Body of pancreas (tissue), 4 donors: ENCODE data around the gene FRRS1L. TPM values are rescaled to one million over a fixed set of nuclear protein-coding genes. Genes with fewer than 3 reads are reported as not detected.

ENCODE experiments used
- ATAC-seq: fragments of 150-250 bp; one replicate; pipeline ENCODE4 v1.9.1; 2016
- DNase-seq, 4 donors: peaks; one replicate each; pipeline ENCODE4 v3.0.0-alpha.2; 2019
- H3K27ac ChIP-seq, 4 donors: fragments of 200-600 bp; sonication (generic); 1 replicate in 3 of 4; 2 replicates in 1 of 4; pipeline versions ENCODE4 v1.5.1 to v1.6.1; 2016 to 2019; ENCODE audit warnings: mild to moderate bottlenecking in 1 of 4, mixed read lengths in 1 of 4, moderate library complexity in 1 of 4
- H3K27me3 ChIP-seq, 2 donors: fragments of 200-600 bp; sonication (generic); one replicate each; pipeline ENCODE4 v1.6.0; 2016; ENCODE audit warnings: mild to moderate bottlenecking in 1 of 2
- H3K36me3 ChIP-seq, 2 donors: fragments of 200-600 bp; sonication (generic); replicated peaks in 1 of 2; 2 replicates each; pipeline ENCODE4 v1.5.1; 2016; ENCODE audit warnings: low read depth in 2 of 2; ENCODE audit not compliant: insufficient read depth in 1 of 2
- H3K4me1 ChIP-seq: fragments of 200-600 bp; sonication (generic); one replicate; pipeline ENCODE4 v1.6.0; 2016
- H3K4me3 ChIP-seq, 2 donors: fragments of 200-600 bp; sonication (generic); 1 replicate in 1 of 2; 2 replicates in 1 of 2; pipeline ENCODE4 v1.5.1; 2016 to 2019
- H3K9me3 ChIP-seq, 3 donors: fragments of 200-600 bp; sonication (generic); 1 replicate in 2 of 3; 2 replicates in 1 of 3; pipeline ENCODE4 v1.5.1; 2016
- CTCF ChIP-seq, 7 experiments: fragments of 450-650 bp in 4 of 7; fragments of 200-600 bp in 3 of 7; sonication (generic) in 3 of 7; IDR thresholded peaks; one replicate each; pipeline ENCODE4 v1.5.1; 2016 to 2019; ENCODE audit warnings: antibody characterized with exemption in 7 of 7
- POLR2A ChIP-seq, 3 donors: fragments of 450-650 bp; IDR thresholded peaks; one replicate each; pipeline ENCODE4 v1.6.1; 2016; ENCODE audit warnings: antibody characterized with exemption in 3 of 3, mild to moderate bottlenecking in 2 of 3
- WGBS, 2 donors: methylation state at CpG; one replicate each; pipeline ENCODE4 v1.1.5; 2017; 5-methylcytosine and 5-hydroxymethylcytosine counted together
- intact Hi-C: fragments of 100-400 bp; cut with DNase I; formaldehyde crosslinking; loops from one replicate; pipeline ENCODE4 v1.15.1; 2023
- total RNA-seq, 2 donors: library from RNA; depleted of rRNA; stranded (reverse); fragments of >200 nt; gene quantifications; one replicate each; pipeline ENCODE4 v1.1.0, GENCODE V29; 2016

Gene FRRS1L
- total RNA-seq, 2 donors from 2014 or later: 0.33 to 0.52 TPM

DNA sequence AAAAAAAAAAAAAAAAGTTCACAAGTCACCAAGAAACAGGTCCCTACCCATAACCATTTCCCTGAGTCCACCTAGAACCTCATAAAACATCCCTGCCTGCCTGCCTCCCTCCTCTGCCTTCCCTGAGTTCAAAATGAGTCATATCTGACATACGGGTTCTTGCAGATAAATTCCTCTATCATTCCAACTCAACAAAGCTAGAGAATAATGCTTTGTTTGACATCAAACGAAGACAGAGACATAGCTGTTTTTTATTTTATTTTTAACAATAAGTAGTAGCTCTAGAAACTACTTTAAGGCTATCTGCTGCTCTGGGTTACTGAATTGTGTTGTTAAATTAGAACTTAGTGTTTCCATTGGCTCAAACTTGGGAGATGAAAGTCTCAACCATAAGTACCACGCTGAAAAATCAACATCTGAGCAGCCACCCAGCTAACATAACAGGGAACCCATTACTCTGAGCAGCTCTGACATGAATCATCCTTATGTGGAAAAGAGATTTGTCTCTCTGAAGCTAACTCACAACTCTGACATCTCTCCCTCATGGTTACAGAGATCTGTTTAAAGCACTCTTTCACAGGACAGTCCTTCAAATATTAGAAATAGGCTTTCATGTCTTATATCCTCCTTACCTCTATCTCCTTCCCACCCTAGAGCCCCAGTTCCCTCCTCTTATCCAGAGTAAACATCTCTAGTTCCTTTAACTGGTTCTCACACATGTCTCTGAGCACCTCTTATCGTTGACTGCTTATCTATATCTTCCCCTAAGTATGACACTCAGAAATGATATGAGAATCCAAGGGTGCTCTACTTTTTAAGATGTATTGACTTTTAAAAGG, 59.4 kb downstream of the FRRS1L start:
- TF ChIP-seq POLR2A (IDR thresholded peaks at IDR 0.05) (no peak), CTCF (IDR thresholded peaks at IDR 0.05) (no peak)
- Histone ChIP-seq H3K9me3 (no peaks in the 10 kb centered on the region), H3K36me3 (peaks cover 4% of the 10 kb centered on the region in 2 donors), H3K4me1 (peaks cover 65% of the 10 kb centered on the region), H3K27ac (peak overlapping the region in 3 of 4 donors; percentile 4 to 19 (median 9)), H3K4me3 (no peak overlapping the region), H3K27me3 (no peaks in the 10 kb centered on the region)
- DNase-seq (peak in 1 of 4 donors; percentile 25), ATAC-seq (no peak)
- intact Hi-C loops: no loop called here
- 15 to 24% methylated on average over 4 of the region's 4 CpGs for WGBS, 2 donors

GRCh38 chr9:109101810-109102209, 65.2 kb downstream of the FRRS1L start:
- Histone ChIP-seq H3K9me3 (no peaks in the 10 kb centered on the region), H3K27ac (peak overlapping the region; percentile 57 to 80 (median 74)), H3K36me3 (peaks cover 4% of the 10 kb centered on the region in 2 donors), H3K4me3 (no peak overlapping the region), H3K27me3 (no peaks in the 10 kb centered on the region), H3K4me1 (peaks cover 59% of the 10 kb centered on the region)
- peak; percentile 88 for ATAC-seq
- intact Hi-C loops: no loop called here
- WGBS, 2 donors: 5 to 6% methylated on average over 3 of the region's 3 CpGs
- DNase-seq: peak in 3 of 4 donors; percentile 27 to 75 (median 51)
- no peak for TF ChIP-seq POLR2A (IDR thresholded peaks at IDR 0.05)

- Histone ChIP-seq H3K36me3 (peaks cover 4% of the 10 kb centered on the region in 2 donors), H3K9me3 (no peaks in the 10 kb centered on the region), H3K4me3 (no peak overlapping the region), H3K27me3 (no peaks in the 10 kb centered on the region), H3K27ac (peak overlapping the region; percentile 53 to 80 (median 74)), H3K4me1 (peaks cover 62% of the 10 kb centered on the region)
- 46 to 47% methylated on average over 3 of the region's 3 CpGs for WGBS, 2 donors
- ATAC-seq (no peak), DNase-seq (no peak)
- TF ChIP-seq CTCF (IDR thresholded peaks at IDR 0.05) (no peak), POLR2A (IDR thresholded peaks at IDR 0.05) (no peak)
- intact Hi-C loops: no loop called here
These were observed 65.8 kb downstream of the FRRS1L start for GRCh38 chr9:109101202-109101595.

DNA sequence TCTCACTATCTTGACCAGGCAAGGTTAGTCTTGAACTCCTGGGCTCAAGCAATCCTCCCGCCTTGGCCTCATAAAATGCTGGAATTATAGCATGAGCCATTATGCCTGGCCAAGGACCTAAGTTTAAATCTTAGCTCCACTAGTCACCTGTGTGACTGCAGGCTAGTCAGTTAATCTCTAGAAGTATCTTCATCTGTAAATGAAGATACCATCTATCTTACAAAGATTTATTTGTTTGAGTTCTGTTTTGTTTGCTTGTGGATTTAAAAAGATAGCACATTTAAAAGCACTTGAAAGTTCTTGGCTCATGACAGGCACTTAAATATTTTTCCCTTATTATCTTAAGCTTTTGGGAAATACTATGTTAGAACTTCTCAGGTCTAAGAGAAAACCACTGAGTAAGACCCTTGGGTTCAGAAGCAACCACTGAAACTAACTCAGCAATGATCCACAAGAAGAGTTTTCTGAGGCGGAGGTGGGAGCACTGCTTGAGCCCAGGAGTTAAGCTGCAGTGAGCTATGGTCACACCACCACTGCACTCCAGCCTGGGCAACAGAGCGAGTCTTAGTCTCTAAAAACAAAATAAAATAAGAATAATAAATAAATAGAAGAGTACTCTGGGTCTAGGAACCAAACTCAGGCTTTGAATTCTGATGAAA, 66.4 kb downstream of the FRRS1L start:
- peaks cover 68% of the 10 kb centered on the region for H3K4me1 ChIP-seq
- H3K9me3 ChIP-seq: no peaks in the 10 kb centered on the region
- H3K36me3 ChIP-seq: peaks cover 3 to 4% of the 10 kb centered on the region in 2 donors
- peak overlapping the region in 3 of 4 donors; percentile 70 to 80 (median 78) for H3K27ac ChIP-seq
- intact Hi-C loops: no loop called here
- WGBS, 2 donors: 77 to 96% methylated on average over 3 of the region's 3 CpGs
- H3K27me3 ChIP-seq: no peaks in the 10 kb centered on the region
- H3K4me3 ChIP-seq: no peak overlapping the region
- TF ChIP-seq CTCF (IDR thresholded peaks at IDR 0.05) (no peak), POLR2A (IDR thresholded peaks at IDR 0.05) (no peak)
- DNase-seq: no peak
- no peak for ATAC-seq

DNA sequence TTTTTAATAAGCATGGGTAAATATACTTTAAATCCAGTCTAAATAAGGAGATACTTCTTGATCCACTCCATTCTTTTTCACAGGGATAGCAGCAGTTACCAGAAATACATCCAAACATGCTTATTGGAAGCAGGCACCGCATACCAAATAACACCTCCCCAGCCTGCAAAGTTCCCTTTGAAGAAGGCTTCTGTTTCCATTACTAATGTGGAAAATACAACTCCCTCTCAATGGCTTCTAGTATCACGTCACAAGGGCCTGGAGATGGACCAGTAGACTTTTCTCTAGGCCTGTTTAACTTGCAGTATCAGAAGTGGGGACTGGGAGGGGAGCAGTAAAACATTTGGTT, 68.1 kb downstream of the FRRS1L start:
- no peak overlapping the region for H3K4me3 ChIP-seq
- no peak for ATAC-seq
- no peaks in the 10 kb centered on the region for H3K27me3 ChIP-seq
- peak overlapping the region; percentile 58 to 78 (median 68) for H3K27ac ChIP-seq
- intact Hi-C loops: no loop called here
- H3K36me3 ChIP-seq: no peaks in the 10 kb centered on the region
- TF ChIP-seq POLR2A (IDR thresholded peaks at IDR 0.05): no peak
- no peak for TF ChIP-seq CTCF (IDR thresholded peaks at IDR 0.05)
- no peaks in the 10 kb centered on the region for H3K9me3 ChIP-seq
- WGBS, 2 donors: 26 to 35% methylated on average over 2 of the region's 2 CpGs
- no peak for DNase-seq
- peaks cover 83% of the 10 kb centered on the region for H3K4me1 ChIP-seq
